HG03108 (cell line): ENCODE results near the gene UNC5B.

Experiments
- ATAC-seq: cut with Tn5 transposase; IDR thresholded peaks from one replicate; pipeline ENCODE4 v1.9.1; 2021; ENCODE audit warnings: moderate library complexity; ENCODE audit not compliant: unreplicated experiment

The UNC5B gene

GRCh38 chr10:71222601-71223346, 10.4 kb downstream of the UNC5B start:
- ATAC-seq = no peak

- no peak for ATAC-seq
Observed at GRCh38 chr10:71223347-71224058, 11.1 kb downstream of the UNC5B start.

DNA sequence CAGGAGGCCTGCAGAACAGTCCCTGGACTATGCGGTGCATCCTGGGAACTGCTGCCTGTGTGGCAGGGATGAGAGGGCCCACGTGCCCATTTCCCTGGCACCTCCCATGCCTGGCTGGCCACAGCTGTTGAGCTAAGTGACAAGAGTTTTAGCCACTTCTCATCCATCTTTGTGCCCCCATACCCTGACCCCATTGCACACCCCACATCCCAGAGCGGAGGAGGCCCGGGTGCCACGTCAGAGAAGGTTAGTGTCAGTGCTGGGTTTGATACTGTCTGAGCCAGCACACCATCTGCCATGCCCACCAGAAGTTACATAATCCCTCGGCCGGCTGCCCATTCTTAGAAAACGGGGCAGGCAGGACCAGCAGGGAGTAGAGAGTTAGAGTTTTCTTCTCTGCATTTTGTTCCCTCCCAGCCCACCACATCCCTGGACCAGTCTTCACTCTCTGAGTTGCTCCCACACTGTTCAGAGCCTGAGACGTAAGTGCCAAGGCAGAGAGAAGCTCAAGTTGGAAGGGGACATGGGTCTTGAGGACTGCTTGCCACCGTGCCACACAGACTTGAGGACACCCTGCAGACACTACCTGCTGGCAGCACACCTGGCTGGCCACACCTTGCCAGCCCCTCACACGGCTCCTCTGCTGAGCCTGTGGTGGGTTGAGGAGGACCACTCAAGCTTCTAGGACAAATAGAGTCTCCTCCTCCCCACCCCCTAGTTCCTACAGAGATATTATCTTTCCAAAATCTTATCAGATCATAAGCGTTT, 13.1 kb downstream of the UNC5B start:
- ATAC-seq = no peak

- ATAC-seq = no peak
Observed at GRCh38 chr10:71228875-71229675, 16.7 kb downstream of the UNC5B start.

DNA sequence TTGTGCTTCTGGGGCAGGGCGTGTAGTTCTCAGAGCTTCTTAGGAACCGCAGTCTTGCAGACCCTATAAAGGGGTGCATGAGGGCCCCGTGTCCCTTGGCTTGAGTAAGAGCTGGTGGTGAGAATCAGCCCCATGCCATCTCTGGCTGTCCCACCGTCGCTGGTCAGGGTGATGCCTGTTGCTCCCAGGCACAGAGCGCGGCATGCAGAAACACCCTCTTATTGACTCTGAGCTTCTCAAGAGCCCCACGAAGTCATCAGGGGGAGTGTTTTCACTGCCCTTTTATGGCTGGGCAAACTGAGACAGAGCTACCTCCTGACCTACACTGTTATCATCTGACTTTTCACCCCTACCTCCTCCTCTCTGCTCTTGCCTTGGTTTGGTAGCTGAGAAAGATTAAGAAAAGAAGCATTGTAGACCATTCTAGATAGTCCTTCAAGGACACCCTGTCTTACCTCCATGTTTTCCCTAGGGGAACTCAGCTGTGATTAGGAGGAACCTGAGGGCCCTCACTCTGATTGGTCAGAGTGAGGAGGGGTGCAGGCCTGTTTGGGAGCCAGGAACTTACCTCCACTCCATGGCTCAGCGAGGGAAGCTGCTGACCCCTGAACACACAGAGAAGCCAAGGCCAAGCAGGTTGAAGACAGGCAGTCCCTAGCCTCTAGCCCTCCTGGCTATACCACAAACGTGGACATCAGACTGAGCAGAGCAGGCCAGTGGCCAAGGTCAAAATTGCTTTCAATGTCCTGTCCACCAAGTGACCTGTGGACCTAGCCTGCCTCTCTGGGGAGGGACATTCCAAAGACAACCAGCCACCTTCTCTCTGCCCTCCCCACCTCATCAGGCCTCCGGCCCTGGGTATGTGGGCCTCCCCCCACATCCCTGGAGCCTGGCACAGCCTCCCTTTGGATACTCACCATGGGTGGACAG, 17.6 kb downstream of the UNC5B start:
- no peak for ATAC-seq

DNA sequence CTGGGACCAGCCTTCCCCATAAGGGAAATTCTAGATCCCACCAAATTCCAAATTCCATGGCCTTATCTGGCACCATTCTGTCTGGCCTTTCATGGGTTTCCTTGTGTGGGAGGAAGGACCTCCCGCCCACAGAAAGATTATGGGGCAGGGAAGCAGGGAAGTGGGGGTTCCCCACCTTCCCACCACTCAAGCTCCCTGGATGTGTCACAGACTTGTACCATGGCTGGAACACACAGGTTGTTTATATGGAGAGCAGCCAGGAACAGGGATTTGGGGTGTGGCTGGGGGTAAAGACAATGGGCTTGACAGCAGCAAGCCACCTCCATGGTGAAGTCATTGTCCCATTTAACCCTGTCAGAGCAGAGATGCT, 18.3 kb downstream of the UNC5B start:
- no peak for ATAC-seq

GRCh38 chr10:71231206-71231605, 18.8 kb downstream of the UNC5B start:
- ATAC-seq = no peak

DNA sequence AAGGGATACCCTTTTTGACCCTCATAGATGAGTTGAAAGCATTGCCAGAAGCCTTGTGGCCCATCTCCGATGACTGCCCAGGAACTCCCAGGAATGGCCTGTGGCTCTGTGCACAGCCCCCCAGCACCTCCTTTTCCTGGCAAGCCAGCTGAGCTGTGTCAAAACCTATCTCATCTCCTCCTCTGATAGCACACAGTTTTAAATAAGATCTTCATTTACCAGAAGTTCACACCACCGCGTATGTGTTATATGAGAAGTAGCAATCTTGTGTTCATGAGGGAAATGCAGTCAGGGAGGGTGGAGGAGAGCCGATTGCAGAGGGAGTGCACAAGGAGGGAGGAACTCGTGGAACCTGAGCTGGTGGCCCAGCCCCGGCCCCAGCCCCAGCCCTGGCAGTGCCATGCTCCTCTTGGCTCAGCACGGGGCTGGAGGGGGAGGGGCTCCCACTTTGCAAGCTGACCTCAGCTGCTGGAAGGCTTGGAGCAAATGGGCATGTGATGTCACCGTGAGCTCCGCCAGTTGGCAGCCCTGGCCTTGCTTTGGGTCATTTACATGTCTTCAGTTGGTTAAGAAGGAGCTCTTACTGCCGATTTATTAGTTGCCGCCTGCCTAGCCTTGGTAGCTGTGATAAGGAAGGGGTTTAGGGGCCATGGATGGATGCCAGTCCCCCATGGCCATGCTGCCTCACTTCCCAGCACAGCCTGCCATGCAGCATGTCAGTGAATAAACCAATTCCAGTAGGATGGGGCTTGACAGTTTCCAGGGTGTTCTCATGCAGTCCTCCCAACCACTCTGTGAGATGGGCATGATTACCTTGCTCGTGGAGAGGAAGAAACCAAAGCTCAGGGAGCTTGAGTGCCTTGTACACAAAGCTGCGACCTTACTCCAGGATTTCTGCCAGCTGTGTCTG, 20.0 kb downstream of the UNC5B start:
- no peak for ATAC-seq

- ATAC-seq = no peak
Observed at GRCh38 chr10:71233482-71233892, 21.1 kb downstream of the UNC5B start.

DNA sequence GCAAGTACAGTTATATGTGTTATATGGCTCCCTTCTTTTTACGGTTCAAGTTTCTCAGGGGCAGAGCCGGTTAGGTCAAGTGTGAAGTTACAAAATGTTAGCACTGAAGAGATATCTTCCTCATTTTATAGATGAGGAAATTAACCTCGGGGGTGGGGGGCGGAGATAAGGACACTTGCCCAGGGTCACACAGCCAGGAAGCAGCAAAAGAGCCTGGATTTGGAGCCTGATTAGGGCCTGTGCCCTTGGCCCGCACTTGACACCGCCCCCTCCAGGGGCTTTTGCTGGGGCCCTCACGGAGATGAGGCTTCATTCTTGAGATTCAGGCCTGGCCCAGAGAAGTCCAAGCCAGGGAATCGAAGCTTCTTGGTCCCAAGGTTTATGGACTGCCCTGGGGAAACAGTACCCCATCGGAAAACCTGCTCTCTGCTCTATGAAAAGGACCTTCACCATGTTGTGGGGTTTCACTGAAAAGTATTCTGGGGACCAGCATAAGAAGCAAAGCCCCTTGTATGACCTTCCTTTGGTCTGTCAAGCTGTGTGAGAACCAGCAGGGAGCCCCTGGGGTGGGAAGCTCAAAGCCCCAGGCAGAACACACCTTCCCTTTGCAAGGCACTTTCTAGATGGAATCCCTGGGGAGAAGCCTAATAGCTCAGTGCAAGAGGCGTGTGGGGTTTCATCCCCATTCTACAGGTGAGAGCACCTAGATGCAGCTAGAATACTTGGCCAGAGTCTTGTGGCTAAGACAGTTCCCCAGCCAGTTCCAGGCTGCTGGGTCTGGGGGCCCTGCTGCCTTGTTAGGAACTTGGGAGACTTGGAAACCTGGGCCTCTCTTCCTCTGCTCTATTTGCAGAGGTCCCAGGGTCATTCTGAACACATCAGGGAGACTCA, 21.9 kb downstream of the UNC5B start:
- ATAC-seq = no peak

DNA sequence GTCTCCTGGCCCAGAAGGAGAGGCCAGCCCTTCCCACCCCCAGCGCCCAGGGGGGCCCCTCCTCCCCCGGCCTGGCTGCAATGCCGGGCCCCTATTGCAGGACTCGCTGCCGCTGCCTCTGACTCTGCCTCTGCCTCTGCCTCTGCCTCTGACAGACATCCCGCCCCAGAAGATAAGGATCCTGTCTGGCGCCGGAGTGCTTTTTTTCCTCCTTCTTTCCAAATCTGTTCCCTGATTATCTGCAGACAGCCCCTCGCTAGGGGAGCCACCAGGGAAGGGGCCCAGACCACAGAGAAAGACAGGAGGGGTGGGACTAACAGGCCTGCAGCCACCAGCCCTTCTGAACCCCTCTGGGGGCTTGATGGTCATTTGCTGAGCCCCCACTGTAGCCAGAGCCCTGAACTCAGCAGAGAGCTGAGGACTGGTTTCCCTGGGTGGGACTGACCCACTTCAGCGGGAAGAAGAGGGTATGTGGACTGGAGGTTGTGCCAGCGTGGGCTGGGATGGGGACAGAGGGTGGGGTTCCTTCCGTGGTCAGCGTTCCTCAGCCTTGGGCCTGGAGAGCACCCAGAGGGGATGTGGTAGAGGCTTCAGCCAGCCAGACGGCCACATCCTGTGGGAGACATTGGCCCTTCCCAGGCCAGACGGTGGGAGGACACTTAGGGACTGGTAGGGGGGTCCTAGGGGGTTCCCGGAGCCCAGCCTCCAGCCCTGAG, 22.8 kb downstream of the UNC5B start:
- no peak for ATAC-seq

DNA sequence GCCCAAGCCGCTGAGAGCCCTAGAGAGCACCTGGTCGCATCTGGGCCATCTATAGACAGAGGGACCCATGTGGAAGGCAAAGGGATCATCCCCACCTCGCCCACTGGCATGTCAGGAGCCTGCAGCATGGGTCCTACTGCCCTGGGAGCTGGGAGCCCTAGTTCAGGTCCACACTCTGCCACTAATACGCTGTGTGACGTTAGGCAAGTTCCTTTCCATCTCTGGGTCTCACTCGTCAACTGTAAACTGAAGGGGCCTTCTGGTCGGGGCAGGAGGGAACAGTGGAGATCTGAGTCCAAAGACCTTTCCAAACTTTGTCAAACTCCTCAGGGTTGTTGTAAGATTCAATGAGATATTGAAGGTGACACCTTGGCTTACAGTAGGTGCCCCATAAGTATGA, 23.4 kb downstream of the UNC5B start:
- ATAC-seq = no peak

- no peak for ATAC-seq
Observed at GRCh38 chr10:71236286-71236685, 23.9 kb downstream of the UNC5B start.

DNA sequence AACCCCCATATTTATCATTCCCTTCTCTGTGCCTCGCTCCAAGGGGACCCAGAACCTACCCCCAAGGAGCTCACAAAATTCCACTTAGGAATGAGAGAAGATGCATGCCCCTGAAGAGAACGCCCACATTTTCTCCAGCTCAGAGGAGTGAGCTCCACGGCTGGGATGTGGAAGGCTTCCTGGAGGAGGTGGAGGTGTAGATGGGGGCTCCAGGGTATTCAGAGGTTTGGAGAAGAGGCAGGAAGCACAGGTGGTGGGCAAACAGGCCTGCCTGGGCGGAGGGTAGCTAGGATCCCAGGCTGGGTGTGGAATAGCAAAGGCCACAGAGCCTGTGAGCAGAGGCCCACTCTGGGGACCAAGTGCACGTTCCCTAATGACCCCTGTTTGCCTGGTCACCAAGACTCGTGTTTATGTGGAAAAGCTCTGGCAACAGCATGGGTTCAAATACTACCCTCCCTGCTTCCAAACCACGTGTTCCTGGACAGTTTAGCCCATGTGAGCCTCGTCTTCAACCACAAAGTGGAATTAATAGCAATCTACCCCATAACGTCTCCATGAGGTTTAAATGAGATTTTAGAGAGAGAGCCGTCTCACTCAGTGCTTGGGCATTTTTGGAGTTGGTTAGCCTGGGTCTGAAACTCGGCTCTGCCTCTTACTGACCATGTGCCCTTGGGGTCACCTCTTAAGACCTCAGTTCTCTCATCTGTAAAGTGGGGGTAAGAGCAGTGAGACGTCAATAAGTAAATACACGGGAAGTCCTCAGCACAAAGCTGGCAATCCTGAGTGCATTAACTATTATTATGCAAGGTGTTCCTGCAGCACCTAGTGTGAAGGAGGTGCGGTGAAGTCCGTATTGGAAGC, 24.7 kb downstream of the UNC5B start:
- no peak for ATAC-seq

- no peak for ATAC-seq
Observed at GRCh38 chr10:71237843-71238623, 25.7 kb downstream of the UNC5B start.

- no peak for ATAC-seq
Observed at GRCh38 chr10:71238626-71239025, 26.3 kb downstream of the UNC5B start.
